Measurements from ENCODE around the gene CYBA. TPM values are rescaled to one million over a fixed set of nuclear protein-coding genes. Genes with fewer than 3 reads are reported as not detected.

CYBA gene
- 48.4 and 64.0 TPM in 2 replicates for total RNA-seq

DNA sequence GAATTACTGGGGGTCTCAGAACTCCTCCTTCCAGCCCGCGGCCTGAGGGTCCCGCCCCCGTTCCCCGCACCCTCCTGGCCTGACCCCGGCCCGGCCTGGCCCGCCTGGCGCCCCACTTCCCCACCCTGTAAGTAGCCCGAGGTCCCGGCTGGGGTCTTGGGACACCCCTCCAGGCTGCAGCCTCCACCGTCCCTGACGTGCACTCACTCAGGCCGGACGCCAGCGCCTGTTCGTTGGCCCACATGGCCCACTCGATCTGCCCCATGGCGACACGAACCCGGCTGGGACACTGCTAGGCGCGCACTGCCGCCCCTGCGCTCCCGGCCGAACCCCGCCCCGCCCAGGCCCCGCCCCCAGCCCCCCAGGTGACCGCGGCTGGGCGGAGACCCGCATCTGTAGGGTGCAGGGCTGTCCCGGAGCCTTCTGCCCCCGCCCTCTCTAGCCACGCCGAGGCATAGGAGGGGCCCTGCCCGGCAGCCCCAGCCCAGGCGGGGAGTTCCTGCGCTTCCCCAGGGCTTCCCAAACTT, at the start of gene CYBA:
Gene CYBA, minus strand, starts transcription at position 305 of the 527 bp plus-strand sequence. Its CDS starts 40 bp downstream, at position 265.

DNA sequence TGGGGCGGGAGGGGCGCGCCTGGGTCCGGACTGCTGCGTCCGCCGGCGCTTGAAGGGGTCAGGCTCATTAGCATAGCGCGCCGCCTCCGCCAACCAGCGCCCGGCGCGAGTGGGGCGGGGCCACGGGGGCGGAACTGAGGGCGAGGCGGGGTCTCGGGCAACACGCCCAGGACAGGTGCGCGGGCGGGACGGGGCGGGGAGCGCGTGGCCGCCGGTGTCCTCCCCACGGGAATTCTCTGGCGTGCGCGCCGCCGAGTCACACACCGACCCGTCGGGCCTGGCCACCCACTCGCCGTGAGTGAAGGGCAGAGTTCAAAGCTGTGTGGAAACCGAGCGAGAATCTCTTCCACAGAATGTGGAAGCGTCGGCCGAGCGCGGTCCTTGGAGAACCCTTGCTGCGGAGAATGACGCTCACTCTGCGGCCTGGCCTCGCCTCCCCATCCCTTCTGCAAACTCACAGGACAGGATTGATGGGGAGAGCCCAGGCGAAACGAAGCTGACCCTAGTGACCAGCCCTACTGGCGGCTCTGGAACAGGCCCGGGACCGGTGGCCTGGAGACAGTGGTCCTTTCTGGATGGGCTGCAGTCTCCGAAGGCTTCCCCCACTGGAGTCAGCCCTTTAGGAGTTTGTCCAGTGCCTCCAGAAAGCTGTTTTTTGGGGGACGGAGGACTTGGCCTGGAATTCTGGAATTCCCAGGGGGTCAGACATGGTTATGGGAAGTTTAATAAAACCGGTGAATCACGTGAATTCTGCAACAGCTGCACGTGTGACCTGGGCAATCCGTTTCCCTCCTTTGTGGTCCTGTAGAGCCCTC, 35.8 kb upstream of the CYBA start, which contains the start of gene SNAI3:
Gene SNAI3, minus strand, starts transcription at position 69 of the 815 bp plus-strand sequence. CDS start 101 bp downstream, outside the sequence.

DNA sequence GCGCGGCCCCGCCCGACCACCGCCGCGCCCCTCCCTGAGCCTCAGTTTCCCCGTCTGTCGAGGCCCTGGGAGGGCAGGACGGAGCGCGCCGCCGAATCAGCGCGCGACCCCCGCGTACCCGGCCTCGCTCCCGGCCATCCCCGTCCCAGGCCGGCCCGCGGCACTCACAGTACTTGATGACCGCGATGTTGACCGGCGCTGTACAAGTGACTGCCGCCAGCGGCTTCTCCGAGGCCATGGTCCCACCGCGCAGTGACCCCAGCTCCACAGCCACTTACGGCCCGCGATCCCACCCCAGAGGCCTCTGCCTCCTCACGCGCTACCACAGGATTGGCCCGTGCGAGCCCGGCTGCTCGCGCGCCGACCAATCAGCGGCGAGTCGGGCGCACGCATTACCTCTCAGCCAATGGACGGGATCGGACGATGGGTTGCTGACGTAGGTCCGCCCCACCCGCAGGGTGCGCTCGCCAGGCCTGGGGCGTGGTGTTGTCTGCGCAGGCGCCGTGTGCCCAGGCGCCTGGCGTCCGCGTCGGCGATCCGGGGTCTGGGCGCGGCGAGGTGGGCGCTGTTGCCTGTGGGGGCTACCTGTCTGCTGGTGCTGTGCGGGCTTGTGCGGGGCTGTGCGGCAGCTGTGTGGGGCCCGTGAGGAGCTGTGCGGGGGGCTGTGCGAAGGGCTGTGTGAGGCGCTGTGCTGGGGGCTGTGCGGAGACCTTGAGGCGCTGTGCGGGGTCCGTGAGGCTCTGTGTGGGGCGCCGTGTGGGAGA, 12.2 kb upstream of the CYBA start, which contains the start of gene MVD:
Gene MVD, minus strand, starts transcription at position 249 of the 764 bp plus-strand sequence. Its CDS starts 11 bp downstream, at position 238.

DNA sequence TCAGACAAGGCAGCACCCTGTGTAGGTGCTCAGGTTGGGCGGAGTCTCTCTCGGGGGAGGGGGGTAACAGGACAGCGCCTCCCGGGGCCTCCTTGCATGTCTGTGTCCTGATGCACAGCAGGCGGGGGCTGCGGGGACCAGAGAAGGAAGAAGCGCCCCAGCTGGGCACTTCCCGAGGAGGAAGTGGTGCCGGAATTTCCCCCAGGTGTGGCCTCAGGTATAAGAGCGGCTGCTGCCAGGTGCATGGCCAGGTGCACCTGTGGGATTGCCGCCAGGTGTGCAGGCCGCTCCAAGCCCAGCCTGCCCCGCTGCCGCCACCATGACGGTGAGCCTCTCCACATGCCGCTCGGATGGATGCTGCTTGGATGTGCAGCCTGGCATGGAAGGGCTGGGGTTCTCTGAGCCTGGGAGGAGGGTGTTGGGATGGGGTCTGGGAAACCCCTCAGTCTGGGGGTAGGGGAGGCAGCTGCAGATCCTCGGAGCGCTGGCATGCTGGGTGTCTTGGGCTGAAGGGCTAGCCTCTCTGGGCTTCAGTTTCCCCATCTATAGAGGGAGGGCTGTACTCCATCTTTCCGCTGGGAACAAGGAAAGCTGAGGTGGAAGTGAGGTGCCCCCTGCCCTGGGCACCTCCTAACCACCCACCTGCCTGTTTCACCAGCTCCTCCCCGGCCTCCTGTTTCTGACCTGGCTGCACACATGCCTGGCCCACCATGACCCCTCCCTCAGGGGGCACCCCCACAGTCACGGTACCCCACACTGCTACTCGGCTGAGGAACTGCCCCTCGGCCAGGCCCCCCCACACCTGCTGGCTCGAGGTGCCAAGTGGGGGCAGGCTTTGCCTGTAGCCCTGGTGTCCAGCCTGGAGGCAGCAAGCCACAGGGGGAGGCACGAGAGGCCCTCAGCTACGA, 12.3 kb downstream of the CYBA start, which contains the start of gene IL17C:
Gene IL17C, plus strand, starts transcription at position 250 of the 908 bp plus-strand sequence. Its CDS starts 70 bp downstream, at position 320.

Other genes with a start within 250 kb of the CYBA start
- gene ZFPM1, start 197.8 kb downstream of the CYBA start, total RNA-seq, result 3.5 and 4.7 TPM in 2 replicates
- 22.9 and 25.0 TPM in 2 replicates for gene ZC3H18, start 80.7 kb downstream of the CYBA start, total RNA-seq
- gene IL17C, start 12.5 kb downstream of the CYBA start, total RNA-seq, result not detected in 2 replicates
- 39.1 and 72.0 TPM in 2 replicates for gene MVD, start 12.0 kb upstream of the CYBA start, total RNA-seq
- 0.13 TPM in 1 of 2 replicates, not detected in the other for gene SNAI3, start 35.5 kb upstream of the CYBA start, total RNA-seq
- gene RNF166, start 55.4 kb upstream of the CYBA start, total RNA-seq, result 17.7 and 20.2 TPM in 2 replicates
- 23.7 and 27.6 TPM in 2 replicates for gene CTU2, start 55.5 kb upstream of the CYBA start, total RNA-seq
- gene PIEZO1, start 134.2 kb upstream of the CYBA start, total RNA-seq, result 170 and 208 TPM in 2 replicates
- 12.9 and 23.9 TPM in 2 replicates for gene CDT1, start 152.7 kb upstream of the CYBA start, total RNA-seq
- gene APRT, start 160.9 kb upstream of the CYBA start, total RNA-seq, result 89.5 and 105 TPM in 2 replicates
- 20.3 and 22.3 TPM in 2 replicates for gene GALNS, start 205.9 kb upstream of the CYBA start, total RNA-seq
- 42.8 and 43.7 TPM in 2 replicates for gene TRAPPC2L, start 206.1 kb upstream of the CYBA start, total RNA-seq
- gene PABPN1L, start 215.6 kb upstream of the CYBA start, total RNA-seq, result not detected in 2 replicates